Central memory CD8-positive, alpha-beta T cell (primary cell): ENCODE results near the gene ASB5.

Source experiments
- ATAC-seq: fragments of 150-1000 bp; cut with Tn5 transposase; replicated peaks from 2 replicates; pipeline ENCODE4 v1.10.0; 2022; ENCODE audit warnings: mild to moderate bottlenecking, moderate FRiP score, moderate number of reproducible peaks; ENCODE audit not compliant: poor library complexity, severe bottlenecking; ENCODE audit errors: extremely low read depth
- DNase-seq, 2 donors: peaks; one replicate each; pipeline ENCODE4 v3.0.0; 2021; ENCODE audit warnings: low spot score in 2 of 2
- H3K27ac Mint-ChIP-seq: one replicate; pipeline ENCODE4 v1.8.0; 2022; ENCODE audit warnings: low read depth, mild to moderate bottlenecking, moderate library complexity, mixed read lengths
- H3K27me3 Mint-ChIP-seq: one replicate; pipeline ENCODE4 v1.8.0; 2022; ENCODE audit warnings: mixed read lengths
- H3K36me3 Mint-ChIP-seq: one replicate; pipeline ENCODE4 v1.8.0; 2022; ENCODE audit warnings: mild to moderate bottlenecking, moderate library complexity, mixed read lengths; ENCODE audit not compliant: insufficient read depth
- H3K4me1 Mint-ChIP-seq: one replicate; pipeline ENCODE4 v1.8.0; 2022; ENCODE audit warnings: mixed read lengths
- H3K4me3 Mint-ChIP-seq: one replicate; pipeline ENCODE4 v1.8.0; 2022; ENCODE audit warnings: mild to moderate bottlenecking, moderate library complexity, mixed read lengths
- H3K9me3 Mint-ChIP-seq: one replicate; pipeline ENCODE4 v1.8.0; 2022; ENCODE audit warnings: mixed read lengths

ASB5 gene

DNA sequence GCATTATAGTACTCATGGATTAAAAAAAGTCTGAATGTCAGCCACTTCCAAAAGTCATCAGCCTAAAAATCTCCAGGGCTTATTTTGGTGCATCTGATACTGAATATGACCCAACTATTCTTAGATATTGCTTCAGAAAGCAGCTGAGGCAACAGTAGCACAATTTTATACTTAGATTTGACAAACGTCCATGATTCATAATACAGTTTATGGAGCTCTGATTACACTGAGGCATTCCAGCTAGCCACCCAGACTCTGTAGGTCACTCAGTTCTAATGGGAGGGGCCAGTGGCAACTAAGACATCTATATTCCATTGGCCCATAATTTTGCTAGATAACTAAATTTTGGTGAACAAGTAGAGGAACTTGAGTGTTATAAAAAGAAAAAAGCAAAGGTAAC, 84.0 kb downstream of the ASB5 start:
- Mint-ChIP-seq H3K4me3 (no peak overlapping the region), H3K27me3 (peaks cover 59% of the 10 kb centered on the region)

More for the DNA sequence above, 84.0 kb downstream of the ASB5 start:
- Mint-ChIP-seq H3K36me3 (peaks cover 2% of the 10 kb centered on the region), H3K27ac (no peak overlapping the region), H3K4me1 (no peaks in the 10 kb centered on the region), H3K9me3 (no peaks in the 10 kb centered on the region)
- ATAC-seq (no peak), DNase-seq (no peak)
